ENCODE results near the gene RBM44. TPM values are rescaled to one million over a fixed set of nuclear protein-coding genes. Genes with fewer than 3 reads are reported as not detected.
"Not testable (repeated sequence)": the region's sequence is repeated elsewhere in the genome, so short reads cannot be mapped to it uniquely, and the experiment has no call there.

Gene RBM44
- total and polyA plus RNA-seq, 2 experiments from 2014 or later, result 0.53 to 0.76 TPM

DNA sequence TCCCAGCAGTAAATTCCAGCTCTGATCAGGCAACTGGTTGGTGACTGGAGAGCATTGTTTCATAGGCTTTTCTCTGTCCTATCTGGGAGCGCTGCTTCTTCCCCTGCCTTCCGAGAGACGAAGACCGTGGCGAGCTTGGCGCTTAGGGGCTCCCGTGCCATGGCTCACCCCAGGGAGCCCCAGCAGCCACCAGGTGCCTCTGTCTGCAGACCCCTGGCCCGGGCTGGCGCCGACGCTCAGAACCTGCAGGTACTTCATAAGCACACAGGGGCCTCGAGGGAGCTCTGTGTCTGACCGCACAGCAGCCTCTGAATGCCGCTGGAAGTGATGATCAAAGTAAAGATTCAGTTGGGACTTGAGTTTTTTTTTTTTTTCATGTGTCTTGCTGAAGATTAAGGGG lies 19.1 kb upstream of the RBM44 start:
- TF ChIP-seq CTCF (IDR thresholded peaks at IDR 0.05; ENCODE audit: poor library complexity) (no peak), EZH2 (IDR thresholded peaks at IDR 0.05; ENCODE audit: borderline replicate concordance) (no peak), EZH2phosphoT487 (IDR thresholded peaks at IDR 0.05; ENCODE audit: low read depth, severe bottlenecking, unreplicated experiment) (no peak)
- Histone ChIP-seq H3K27ac (no peak overlapping the region), H3K4me1 (ENCODE audit: insufficient read depth) (no peaks in the 10 kb centered on the region), H4K20me1 (ENCODE audit: insufficient read depth, poor library complexity, severe bottlenecking) (no peaks in the 10 kb centered on the region), H3K4me2 (no peak overlapping the region), H3K79me2 (no peaks in the 10 kb centered on the region), H3K36me3 (replicated peaks; ENCODE audit: insufficient read depth, low read depth) (no peaks in the 10 kb centered on the region), H3K4me3 (no peak overlapping the region), H2AFZ (no peak overlapping the region), H3K9me3 (ENCODE audit: low read depth) (no peaks in the 10 kb centered on the region), H3K9me2 (replicated peaks; ENCODE audit: insufficient read depth) (no peaks in the 10 kb centered on the region), H3K27me3 (no peaks in the 10 kb centered on the region)
- 95% methylated on average over 14 of the region's 14 CpGs for WGBS (ENCODE audit: low lambda C conversion rate, missing lambda C conversion rate)
- no peak for DNase-seq (ENCODE audit: low spot score)

GRCh38 chr2:237782181-237782580 lies 16.4 kb upstream of the RBM44 start:
- no peaks in the 10 kb centered on the region for H3K79me2 ChIP-seq
- H3K9me2 ChIP-seq (replicated peaks; ENCODE audit: insufficient read depth), result no peaks in the 10 kb centered on the region
- no peak overlapping the region for H3K4me2 ChIP-seq
- TF ChIP-seq EZH2phosphoT487 (IDR thresholded peaks at IDR 0.05; ENCODE audit: low read depth, severe bottlenecking, unreplicated experiment), result no peak
- no peak for TF ChIP-seq EZH2 (IDR thresholded peaks at IDR 0.05; ENCODE audit: borderline replicate concordance)
- no peak for TF ChIP-seq CTCF (IDR thresholded peaks at IDR 0.05; ENCODE audit: poor library complexity)
- H3K36me3 ChIP-seq (replicated peaks; ENCODE audit: insufficient read depth, low read depth), result no peaks in the 10 kb centered on the region
- H3K4me3 ChIP-seq, result no peak overlapping the region
- no peaks in the 10 kb centered on the region for H4K20me1 ChIP-seq (ENCODE audit: insufficient read depth, poor library complexity, severe bottlenecking)
- no peak overlapping the region for H3K27ac ChIP-seq
- H3K27me3 ChIP-seq, result no peaks in the 10 kb centered on the region
- WGBS (ENCODE audit: low lambda C conversion rate, missing lambda C conversion rate), result 92% methylated on average over 7 of the region's 7 CpGs
- H3K9me3 ChIP-seq (ENCODE audit: low read depth), result no peaks in the 10 kb centered on the region
- DNase-seq (ENCODE audit: low spot score), result no peak
- no peaks in the 10 kb centered on the region for H3K4me1 ChIP-seq (ENCODE audit: insufficient read depth)
- no peak overlapping the region for H2AFZ ChIP-seq

- not testable (repeated sequence) for H3K9me2 ChIP-seq (replicated peaks; ENCODE audit: insufficient read depth); H3K27me3 ChIP-seq; H3K9me3 ChIP-seq (ENCODE audit: low read depth); H3K79me2 ChIP-seq; H4K20me1 ChIP-seq (ENCODE audit: insufficient read depth, poor library complexity, severe bottlenecking); H3K4me2 ChIP-seq; H3K27ac ChIP-seq; H3K36me3 ChIP-seq (replicated peaks; ENCODE audit: insufficient read depth, low read depth); H3K4me1 ChIP-seq (ENCODE audit: insufficient read depth); H2AFZ ChIP-seq; DNase-seq (ENCODE audit: low spot score); H3K4me3 ChIP-seq
- WGBS (ENCODE audit: low lambda C conversion rate, missing lambda C conversion rate), result 50% methylated on average over 2 of the region's 5 CpGs
These were observed 14.9 kb upstream of the RBM44 start for GRCh38 chr2:237783678-237784077.

DNA sequence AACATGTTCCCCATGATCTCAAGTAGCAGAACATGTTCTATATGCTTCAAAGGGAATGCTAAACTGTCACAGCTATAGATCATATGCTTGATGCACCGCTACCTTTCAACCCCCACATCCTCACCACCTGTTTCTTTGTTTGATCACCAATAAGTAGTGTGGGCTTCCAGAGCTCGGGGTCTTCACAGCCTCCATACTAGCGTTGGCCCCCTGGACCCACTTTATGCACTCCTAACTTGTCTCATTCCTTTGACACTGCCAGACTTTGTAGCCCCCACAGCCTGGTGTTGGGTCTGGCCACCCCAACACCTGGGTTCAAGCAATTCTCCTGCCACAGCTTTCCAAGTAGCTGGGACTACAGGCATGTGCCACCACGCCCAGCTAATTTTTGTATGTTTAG lies 11.6 kb upstream of the RBM44 start:
- DNase-seq (ENCODE audit: low spot score), result no peak
- no peak for TF ChIP-seq CTCF (IDR thresholded peaks at IDR 0.05; ENCODE audit: poor library complexity)
- TF ChIP-seq EZH2phosphoT487 (IDR thresholded peaks at IDR 0.05; ENCODE audit: low read depth, severe bottlenecking, unreplicated experiment), result no peak
- TF ChIP-seq EZH2 (IDR thresholded peaks at IDR 0.05; ENCODE audit: borderline replicate concordance), result no peak
- Histone ChIP-seq H3K9me3 (ENCODE audit: low read depth) (no peaks in the 10 kb centered on the region), H2AFZ (no peak overlapping the region), H3K4me2 (no peak overlapping the region), H3K36me3 (replicated peaks; ENCODE audit: insufficient read depth, low read depth) (no peaks in the 10 kb centered on the region), H3K9me2 (replicated peaks; ENCODE audit: insufficient read depth) (no peaks in the 10 kb centered on the region), H3K4me3 (no peak overlapping the region), H3K27ac (no peak overlapping the region), H3K79me2 (no peaks in the 10 kb centered on the region), H4K20me1 (ENCODE audit: insufficient read depth, poor library complexity, severe bottlenecking) (no peaks in the 10 kb centered on the region), H3K4me1 (ENCODE audit: insufficient read depth) (no peaks in the 10 kb centered on the region), H3K27me3 (no peaks in the 10 kb centered on the region)
- 73% methylated on average over 4 of the region's 4 CpGs for WGBS (ENCODE audit: low lambda C conversion rate, missing lambda C conversion rate)
